Mucosa of rectum (tissue), 2 donors: ENCODE data around the gene AKT3.

Experiments
- H3K27ac ChIP-seq, 2 donors: one replicate each; pipeline ENCODE4 v1.7.0; 2013; ENCODE audit warnings: inconsistent platforms in 2 of 2, low read depth in 2 of 2, low read length in 2 of 2
- H3K27me3 ChIP-seq, 2 donors: one replicate each; pipeline ENCODE4 v1.7.0; 2013; ENCODE audit warnings: low read length in 2 of 2; ENCODE audit not compliant: control insufficient read depth in 2 of 2, insufficient read depth in 2 of 2
- H3K36me3 ChIP-seq, 2 donors: one replicate each; pipeline ENCODE4 v1.7.0; 2013; ENCODE audit warnings: low read length in 2 of 2; ENCODE audit not compliant: control insufficient read depth in 2 of 2, insufficient read depth in 2 of 2
- H3K4me1 ChIP-seq, 2 donors: one replicate each; pipeline ENCODE4 v1.7.0; 2013; ENCODE audit warnings: low read length in 2 of 2, mild to moderate bottlenecking in 1 of 2; ENCODE audit not compliant: control insufficient read depth in 2 of 2, insufficient read depth in 2 of 2
- H3K4me3 ChIP-seq, 2 donors: one replicate each; pipeline ENCODE4 v1.7.0; 2013; ENCODE audit warnings: low read length in 2 of 2
- H3K9ac ChIP-seq, 2 donors: one replicate each; pipeline ENCODE4 v1.7.0; 2013; ENCODE audit warnings: low read length in 2 of 2, low read depth in 1 of 2, mild to moderate bottlenecking in 1 of 2
- H3K9me3 ChIP-seq, 2 donors: one replicate each; pipeline ENCODE4 v1.7.0; 2013; ENCODE audit warnings: low read length in 2 of 2; ENCODE audit not compliant: control insufficient read depth in 2 of 2
- donor health status: healthy.
- donor health status: Normal muscosa, but diverticular disease.

Gene AKT3

DNA sequence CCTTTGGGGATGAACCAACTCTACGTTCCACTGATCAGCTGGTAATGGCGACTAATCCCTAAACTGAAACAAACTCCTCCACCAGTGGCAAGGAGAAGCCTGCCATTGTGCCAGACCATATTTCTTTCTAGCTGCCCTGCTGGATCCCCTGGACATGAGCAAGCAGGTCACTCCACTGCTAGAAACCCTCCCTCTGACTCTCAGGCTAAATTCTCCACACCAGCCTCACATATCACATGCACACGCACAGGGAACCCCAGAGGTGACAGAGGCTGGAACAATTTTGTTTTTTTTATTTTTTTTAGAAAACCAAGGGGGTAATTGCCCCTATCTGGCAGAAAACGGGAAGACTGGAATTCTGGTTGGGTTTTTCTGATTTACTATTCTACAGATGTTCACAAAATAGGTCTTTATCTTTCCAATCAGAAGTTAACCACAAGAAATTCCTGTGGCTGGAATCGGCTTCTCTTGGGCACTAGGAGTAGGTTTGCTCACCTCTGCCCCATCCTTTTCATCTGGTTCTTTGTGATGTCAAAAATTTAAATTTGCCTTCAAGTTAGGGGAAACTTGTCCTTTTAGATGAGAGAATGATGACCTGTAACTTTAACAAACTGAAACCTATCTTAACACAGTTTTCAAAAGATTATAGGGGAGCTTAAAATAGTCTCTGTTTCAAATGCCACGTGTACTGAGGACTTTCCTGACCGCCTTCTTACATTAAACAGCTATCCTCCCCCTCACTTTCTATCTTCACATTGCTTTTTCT, 336.1 kb downstream of the AKT3 start:
- H3K36me3 ChIP-seq = peaks cover 0 to 5% of the 10 kb centered on the region in 2 donors
- no peak overlapping the region for H3K9ac ChIP-seq
- H3K4me1 ChIP-seq = no peaks in the 10 kb centered on the region
- H3K4me3 ChIP-seq = no peak overlapping the region
- H3K27me3 ChIP-seq = no peaks in the 10 kb centered on the region
- no peaks in the 10 kb centered on the region for H3K9me3 ChIP-seq
- H3K27ac ChIP-seq = no peak overlapping the region

DNA sequence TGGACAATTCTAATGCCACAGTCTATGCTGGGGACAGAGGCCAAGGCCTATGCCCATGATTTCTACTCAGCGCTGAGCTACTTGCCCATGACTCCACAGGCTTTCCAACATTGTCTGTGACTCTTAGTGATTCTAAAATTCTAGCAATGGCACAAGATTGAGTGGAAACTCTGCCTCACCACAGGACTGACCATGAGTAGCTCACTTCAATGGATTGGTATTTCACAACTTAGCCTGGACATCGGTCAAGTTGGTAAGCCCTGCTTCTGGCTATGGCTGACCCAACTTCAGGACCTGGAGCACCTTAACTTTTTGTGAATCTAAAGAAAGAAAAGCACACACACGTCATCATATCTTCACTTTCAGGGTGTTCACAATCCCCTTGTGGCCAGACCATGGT, 339.1 kb downstream of the AKT3 start:
- Histone ChIP-seq H3K27me3 (no peaks in the 10 kb centered on the region), H3K4me1 (no peaks in the 10 kb centered on the region), H3K9me3 (no peaks in the 10 kb centered on the region), H3K36me3 (peaks cover 0 to 5% of the 10 kb centered on the region in 2 donors), H3K9ac (no peak overlapping the region), H3K27ac (no peak overlapping the region), H3K4me3 (no peak overlapping the region)

DNA sequence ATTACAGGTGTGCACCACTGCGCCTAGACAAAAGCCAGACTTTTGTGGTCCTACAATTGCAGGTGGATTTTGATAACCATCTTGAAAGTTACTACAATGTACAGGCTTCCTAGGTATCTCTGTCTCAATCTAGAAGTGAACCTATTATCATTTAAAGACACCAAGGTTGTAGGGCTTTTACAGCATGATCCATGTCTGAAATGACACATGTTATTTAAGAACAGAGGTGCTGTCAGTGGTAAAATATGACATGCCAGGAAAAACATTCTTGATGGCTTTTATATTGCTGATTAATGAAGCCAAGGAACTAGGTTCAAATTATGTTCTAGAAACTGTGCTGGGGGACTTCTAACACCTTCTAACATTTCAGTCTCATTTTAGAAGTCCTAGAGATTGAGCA, 341.1 kb downstream of the AKT3 start:
- peaks cover 0 to 5% of the 10 kb centered on the region in 2 donors for H3K36me3 ChIP-seq
- H3K27me3 ChIP-seq = no peaks in the 10 kb centered on the region
- H3K27ac ChIP-seq = no peak overlapping the region
- no peaks in the 10 kb centered on the region for H3K9me3 ChIP-seq
- no peak overlapping the region for H3K4me3 ChIP-seq
- H3K9ac ChIP-seq = no peak overlapping the region
- no peaks in the 10 kb centered on the region for H3K4me1 ChIP-seq

DNA sequence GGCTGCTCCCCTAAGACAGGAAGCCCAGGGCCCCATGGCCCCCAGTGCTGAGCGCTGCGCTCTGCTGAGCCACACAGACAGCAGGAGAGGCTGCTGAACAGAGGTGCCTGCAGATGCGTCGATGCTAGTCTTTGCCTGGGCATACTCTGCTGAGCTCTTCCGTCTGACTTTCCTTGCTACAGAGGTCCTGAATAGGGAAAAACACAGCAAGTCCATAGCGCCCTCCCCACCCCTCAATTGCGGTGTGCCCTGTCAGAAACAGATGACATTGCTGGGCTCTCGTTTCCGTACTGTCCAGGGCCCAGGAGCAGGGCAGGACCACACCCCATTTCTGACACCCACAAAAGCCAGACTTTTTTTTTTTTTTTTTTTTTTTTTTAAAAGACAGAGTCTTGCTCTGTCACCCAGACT, 341.7 kb downstream of the AKT3 start:
- H3K9me3 ChIP-seq = no peaks in the 10 kb centered on the region
- H3K36me3 ChIP-seq = peaks cover 0 to 5% of the 10 kb centered on the region in 2 donors
- no peaks in the 10 kb centered on the region for H3K27me3 ChIP-seq
- H3K9ac ChIP-seq = no peak overlapping the region
- no peak overlapping the region for H3K4me3 ChIP-seq
- no peaks in the 10 kb centered on the region for H3K4me1 ChIP-seq
- no peak overlapping the region for H3K27ac ChIP-seq

DNA sequence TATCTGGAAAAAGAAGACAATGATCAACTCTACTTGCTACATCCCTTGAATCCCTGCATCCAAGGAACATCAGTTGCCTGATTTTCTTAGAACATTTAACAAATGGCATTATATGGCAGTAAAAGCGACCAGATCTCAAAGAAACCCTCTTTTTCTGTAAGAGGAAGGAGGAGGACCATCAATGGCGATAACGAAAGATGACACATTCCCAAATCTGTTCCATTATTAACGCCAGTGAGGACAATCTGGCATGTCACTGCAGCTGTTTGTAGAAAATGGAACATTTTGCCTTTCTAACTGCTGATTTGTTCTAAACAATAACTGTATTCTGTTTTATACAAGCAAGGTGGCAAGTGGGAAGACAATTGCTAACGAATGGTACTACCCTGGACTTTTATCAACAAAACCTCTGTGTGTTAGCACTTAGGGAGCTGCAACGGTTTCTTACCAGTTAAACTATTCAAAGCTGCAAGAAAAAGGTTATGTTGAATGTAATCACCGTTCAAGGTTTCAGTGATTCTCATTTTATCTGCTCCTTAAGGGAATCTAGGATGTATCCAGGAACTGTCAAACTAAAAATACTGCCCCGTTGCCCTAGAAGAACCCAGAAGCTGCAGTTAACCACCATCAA, 342.3 kb downstream of the AKT3 start:
- H3K4me1 ChIP-seq = no peaks in the 10 kb centered on the region
- no peak overlapping the region for H3K27ac ChIP-seq
- peaks cover 0 to 5% of the 10 kb centered on the region in 2 donors for H3K36me3 ChIP-seq
- no peaks in the 10 kb centered on the region for H3K27me3 ChIP-seq
- H3K9ac ChIP-seq = no peak overlapping the region
- no peaks in the 10 kb centered on the region for H3K9me3 ChIP-seq
- H3K4me3 ChIP-seq = no peak overlapping the region

DNA sequence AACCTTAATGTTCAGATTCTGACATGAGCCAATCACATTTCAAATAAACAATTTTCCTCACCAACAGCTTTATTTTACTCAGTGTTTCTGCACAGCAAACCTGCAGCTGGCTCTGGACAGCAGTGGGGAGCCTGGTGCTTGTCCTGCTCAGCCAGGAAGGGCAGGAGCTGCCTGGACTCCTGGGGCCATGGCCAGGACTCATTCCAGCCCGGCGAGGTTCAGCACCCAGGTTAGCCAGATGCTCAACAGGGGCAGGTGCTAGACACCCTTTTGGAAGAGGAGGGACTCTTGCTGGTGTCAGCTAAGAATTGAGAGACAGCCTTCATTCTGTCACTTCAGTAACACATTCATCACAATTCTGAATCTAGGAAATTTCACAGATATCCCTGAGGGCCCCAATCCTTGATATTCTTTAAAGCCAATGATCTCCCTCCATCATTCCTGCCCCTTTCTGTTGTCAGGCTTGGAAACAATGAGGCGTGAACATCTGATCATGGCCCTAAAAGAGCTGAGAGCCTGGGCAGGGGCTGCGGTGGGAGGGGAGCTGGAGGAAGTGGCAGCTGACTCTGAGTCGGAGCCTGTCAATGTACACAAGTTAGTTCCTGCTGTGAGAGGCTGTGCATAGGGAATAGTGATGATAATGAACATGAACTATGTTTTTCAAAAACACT, 342.9 kb downstream of the AKT3 start:
- Histone ChIP-seq H3K4me1 (no peaks in the 10 kb centered on the region), H3K4me3 (no peak overlapping the region), H3K27ac (no peak overlapping the region), H3K27me3 (no peaks in the 10 kb centered on the region), H3K9ac (no peak overlapping the region), H3K36me3 (peaks cover 0 to 5% of the 10 kb centered on the region in 2 donors), H3K9me3 (no peaks in the 10 kb centered on the region)

DNA sequence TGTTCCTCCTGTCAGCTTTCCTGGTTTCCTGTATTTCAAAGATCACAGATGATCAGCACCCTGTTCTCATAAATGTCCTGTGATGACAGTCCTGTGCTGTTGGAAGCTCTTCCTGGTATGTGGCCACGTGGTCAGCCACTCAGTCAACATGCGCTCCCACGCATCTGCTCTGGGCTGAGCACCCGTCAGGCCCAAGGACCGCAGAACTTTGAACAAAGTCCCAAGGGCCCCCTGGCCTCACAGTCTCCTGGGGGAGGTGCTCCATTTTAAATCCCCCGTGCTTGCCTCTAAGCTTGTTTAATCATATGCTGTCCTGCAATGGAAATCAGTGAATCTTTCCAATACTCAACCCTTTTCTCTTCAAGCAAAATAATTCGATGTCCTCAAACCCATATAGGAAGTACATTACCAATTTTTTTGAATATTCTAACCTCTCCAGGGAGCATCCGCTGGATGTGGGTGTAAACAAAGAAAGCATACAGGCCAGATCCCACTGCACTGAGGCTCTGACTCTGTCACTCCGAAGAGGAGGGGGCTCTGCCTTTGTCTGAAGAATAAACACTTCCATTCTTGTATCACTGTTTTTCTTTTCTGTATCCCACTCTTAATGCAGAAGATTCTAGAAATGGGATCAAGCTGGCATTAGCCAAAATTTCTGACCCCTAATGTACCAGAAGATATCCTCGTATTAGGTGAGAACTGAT, 343.9 kb downstream of the AKT3 start:
- Histone ChIP-seq H3K4me3 (no peak overlapping the region), H3K9ac (no peak overlapping the region), H3K9me3 (no peaks in the 10 kb centered on the region), H3K36me3 (peaks cover 0 to 5% of the 10 kb centered on the region in 2 donors), H3K27ac (no peak overlapping the region), H3K4me1 (no peaks in the 10 kb centered on the region), H3K27me3 (no peaks in the 10 kb centered on the region)

DNA sequence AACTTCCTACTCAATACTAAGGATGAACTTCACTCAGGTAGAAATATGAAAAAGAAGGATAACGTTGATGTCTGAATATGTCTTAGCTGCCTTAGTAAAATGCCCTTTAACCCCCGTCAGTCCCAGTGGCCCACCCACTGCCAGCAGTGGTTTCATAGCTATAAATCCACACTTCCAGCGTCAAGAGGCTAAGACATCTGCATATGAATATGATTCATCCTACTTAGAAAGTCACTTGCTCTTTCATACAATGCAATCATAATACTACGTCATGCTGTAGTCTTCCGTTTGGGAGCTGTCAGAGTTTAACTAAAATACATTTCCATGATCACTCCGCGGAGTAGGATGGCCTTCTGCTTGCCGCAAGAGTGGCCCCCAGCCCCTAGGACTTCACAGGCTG, 346.9 kb downstream of the AKT3 start:
- H3K4me1 ChIP-seq = no peaks in the 10 kb centered on the region
- no peaks in the 10 kb centered on the region for H3K36me3 ChIP-seq
- H3K9me3 ChIP-seq = no peaks in the 10 kb centered on the region
- no peak overlapping the region for H3K4me3 ChIP-seq
- H3K9ac ChIP-seq = no peak overlapping the region
- no peak overlapping the region for H3K27ac ChIP-seq
- no peaks in the 10 kb centered on the region for H3K27me3 ChIP-seq

DNA sequence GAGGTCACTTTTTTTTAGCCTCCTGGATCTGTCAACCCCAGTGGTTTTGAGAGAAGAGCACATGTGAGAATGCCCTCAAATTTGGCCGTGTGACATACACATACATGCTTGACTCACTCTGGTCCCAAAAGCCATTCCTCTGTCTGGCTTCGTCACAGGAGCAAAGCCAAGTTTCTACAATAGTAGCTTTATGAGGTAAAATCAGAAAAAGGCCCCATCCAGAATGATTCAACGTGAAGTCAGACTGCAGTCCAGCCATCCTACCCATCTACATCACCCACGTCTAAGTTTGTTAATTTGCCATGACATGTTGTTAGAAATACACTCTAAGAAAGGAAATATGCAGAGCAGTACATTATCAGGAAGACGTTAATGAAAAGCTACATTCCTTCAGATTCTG, 349.0 kb downstream of the AKT3 start:
- H3K27me3 ChIP-seq = no peaks in the 10 kb centered on the region
- no peaks in the 10 kb centered on the region for H3K36me3 ChIP-seq
- H3K4me1 ChIP-seq = peaks cover 0 to 4% of the 10 kb centered on the region in 2 donors
- H3K4me3 ChIP-seq = no peak overlapping the region
- no peaks in the 10 kb centered on the region for H3K9me3 ChIP-seq
- H3K9ac ChIP-seq = no peak overlapping the region
- H3K27ac ChIP-seq = no peak overlapping the region

DNA sequence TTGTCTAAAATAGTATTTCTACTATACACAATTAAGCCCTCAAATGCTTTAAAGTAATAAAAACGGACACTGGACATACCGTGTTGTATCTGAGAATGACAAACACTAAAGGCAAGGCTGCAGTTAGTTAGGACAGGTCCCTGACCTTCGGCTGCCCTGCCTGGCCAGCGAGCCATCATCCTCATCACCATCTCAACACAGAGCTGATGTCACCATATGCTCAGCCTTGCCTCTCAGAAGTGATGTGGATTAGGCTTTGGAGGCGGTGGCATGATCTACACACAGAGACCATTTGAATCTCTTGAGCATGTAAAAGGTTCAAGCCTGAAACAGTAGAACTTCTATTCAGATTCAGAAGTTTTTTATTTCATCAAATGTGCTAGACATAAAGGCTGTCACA, 349.5 kb downstream of the AKT3 start:
- Histone ChIP-seq H3K4me3 (no peak overlapping the region), H3K9ac (no peak overlapping the region), H3K9me3 (no peaks in the 10 kb centered on the region), H3K27me3 (no peaks in the 10 kb centered on the region), H3K4me1 (peaks cover 0 to 7% of the 10 kb centered on the region in 2 donors), H3K27ac (no peak overlapping the region), H3K36me3 (no peaks in the 10 kb centered on the region)
